Measurements from ENCODE around the gene GPR39. TPM values are rescaled to one million over a fixed set of nuclear protein-coding genes. Genes with fewer than 3 reads are reported as not detected.
A peak's percentile ranks its signal among the peaks of the same experiment; 100 is the strongest.

GPR39 gene
- total RNA-seq, 2 experiments from 2014 or later: 0.13 TPM; not detected in 1

- no peak for DNase-seq (ENCODE audit: low spot score)
- BruUV-seq (replicated peaks): no TSS peak
- Histone ChIP-seq H3K36me3 (ENCODE audit: insufficient read depth, low read length) (no peaks in the 10 kb centered on the region), H3K4me1 (ENCODE audit: insufficient read depth, low read length, poor library complexity, severe bottlenecking) (peaks cover 81% of the 10 kb centered on the region), H3K4me3 (ENCODE audit: low read depth, low read length, poor library complexity, severe bottlenecking) (peak overlapping the region; percentile 58), H3K79me2 (ENCODE audit: insufficient read depth, low read depth, low read length) (no peaks in the 10 kb centered on the region), H3K9me2 (ENCODE audit: insufficient read depth, low read length) (no peaks in the 10 kb centered on the region), H2AFZ (ENCODE audit: low read length) (peak overlapping the region; percentile 92; the same call in 1 of the 2 replicates), H3K27ac (ENCODE audit: low read depth, low read length, poor library complexity, severe bottlenecking) (peak overlapping the region; percentile 85), H4K20me1 (ENCODE audit: insufficient read depth, low read length) (no peaks in the 10 kb centered on the region), H3K9me3 (ENCODE audit: low read length) (no peaks in the 10 kb centered on the region), H3K4me2 (ENCODE audit: low read length) (peak overlapping the region; percentile 67)
- intact Hi-C loops (cut with micrococcal nuclease; ENCODE audit: unreplicated experiment): loop anchor here (2.0 to 10.0 kb wide), 2 partner anchors 376 to 1550 kb away; partner anchors contain the start of gene FAM168B
- TF ChIP-seq CTCF (conservative IDR thresholded peaks at IDR 0.05; ENCODE audit: low read length): no peak
- no peak for TF ChIP-seq EZH2phosphoT487 (IDR thresholded peaks at IDR 0.05; ENCODE audit: borderline replicate concordance, low read depth, low read length)
- ChIA-PET POLR2A (interaction anchor here (0.5 to 4.3 kb wide), 6 partner anchors 9 to 1511 kb away, joined by 3 to 27 read pairs (median 4); no protein-coding TSS in a partner anchor), CTCF (ENCODE audit: unreplicated experiment) (no interaction called here)
Measured at GRCh38 chr2:132645176-132645575, 228.6 kb downstream of the GPR39 start.

GRCh38 chr2:132645722-132646539, 229.3 kb downstream of the GPR39 start:
- BruUV-seq (replicated peaks): no TSS peak
- Histone ChIP-seq H3K79me2 (ENCODE audit: insufficient read depth, low read depth, low read length) (no peaks in the 10 kb centered on the region), H3K9me3 (ENCODE audit: low read length) (no peaks in the 10 kb centered on the region), H3K9me2 (ENCODE audit: insufficient read depth, low read length) (no peaks in the 10 kb centered on the region), H3K36me3 (ENCODE audit: insufficient read depth, low read length) (no peaks in the 10 kb centered on the region), H3K27ac (ENCODE audit: low read depth, low read length, poor library complexity, severe bottlenecking) (peak overlapping the region; percentile 85), H2AFZ (ENCODE audit: low read length) (peak overlapping the region; percentile 70; the same call in 1 of the 2 replicates), H3K4me2 (ENCODE audit: low read length) (peak overlapping the region; percentile 67), H3K4me3 (ENCODE audit: low read depth, low read length, poor library complexity, severe bottlenecking) (peak overlapping the region; percentile 58), H4K20me1 (ENCODE audit: insufficient read depth, low read length) (no peaks in the 10 kb centered on the region), H3K4me1 (ENCODE audit: insufficient read depth, low read length, poor library complexity, severe bottlenecking) (peaks cover 81% of the 10 kb centered on the region)
- ChIA-PET CTCF (ENCODE audit: unreplicated experiment) (no interaction called here), POLR2A (interaction anchor here (0.5 to 4.3 kb wide), 14 partner anchors 9 to 1538 kb away, joined by 3 to 27 read pairs (median 3); no protein-coding TSS in a partner anchor)
- intact Hi-C loops (cut with micrococcal nuclease; ENCODE audit: unreplicated experiment): loop anchor here (2.0 to 10.0 kb wide), 2 partner anchors 377 to 1551 kb away; partner anchors contain the start of gene FAM168B
- DNase-seq (ENCODE audit: low spot score): peak; percentile 94
- TF ChIP-seq CTCF (conservative IDR thresholded peaks at IDR 0.05; ENCODE audit: low read length): no peak
- no peak for TF ChIP-seq EZH2phosphoT487 (IDR thresholded peaks at IDR 0.05; ENCODE audit: borderline replicate concordance, low read depth, low read length)
